CD14-positive monocyte (primary cell): ENCODE data around the gene MECR. TPM values are rescaled to one million over a fixed set of nuclear protein-coding genes. Genes with fewer than 3 reads are reported as not detected.

Source experiments
- DNase-seq, 3 donors: peaks; one replicate each; pipeline ENCODE4 v3.0.0-alpha.2; 2011 to 2022
- H2AFZ ChIP-seq: 2 replicates; pipeline ENCODE4 v1.6.0; 2012; ENCODE audit warnings: mild to moderate bottlenecking, low read depth, low read length, inconsistent platforms; ENCODE audit not compliant: insufficient read depth, poor library complexity, severe bottlenecking
- H3K27ac ChIP-seq, 2 donors: 1 replicate in 1 of 2; 2 replicates in 1 of 2; pipeline ENCODE4 v1.5.1; 2012 to 2013; ENCODE audit warnings: low read length in 2 of 2, control low read depth in 1 of 2, inconsistent platforms in 1 of 2, low read depth in 1 of 2, mild to moderate bottlenecking in 1 of 2
- H3K27me3 ChIP-seq, 2 donors: one replicate each; pipeline versions ENCODE4 v1.6.0 to v1.6.1; 2011 to 2013; ENCODE audit warnings: low read length in 2 of 2; ENCODE audit not compliant: control insufficient read depth in 2 of 2, insufficient read depth in 2 of 2
- H3K36me3 ChIP-seq, 2 donors: replicated peaks in 1 of 2; 1 replicate in 1 of 2; 2 replicates in 1 of 2; pipeline versions ENCODE4 v1.5.1 to v1.6.1; 2012 to 2013; ENCODE audit warnings: low read length in 2 of 2, control low read depth in 1 of 2, inconsistent platforms in 1 of 2, mild to moderate bottlenecking in 1 of 2; ENCODE audit not compliant: insufficient read depth in 2 of 2, control insufficient read depth in 1 of 2
- H3K4me1 ChIP-seq, 2 donors: 1 replicate in 1 of 2; 2 replicates in 1 of 2; pipeline versions ENCODE4 v1.5.1 to v1.6.1; 2012 to 2013; ENCODE audit warnings: low read length in 2 of 2, control low read depth in 1 of 2, inconsistent platforms in 1 of 2, mild to moderate bottlenecking in 1 of 2, moderate library complexity in 1 of 2; ENCODE audit not compliant: insufficient read depth in 2 of 2, control insufficient read depth in 1 of 2
- H3K4me2 ChIP-seq: replicated peaks from 2 replicates; pipeline ENCODE3; 2012; ENCODE audit warnings: low read length, moderate library complexity, mild to moderate bottlenecking; ENCODE audit not compliant: poor library complexity, severe bottlenecking; ENCODE audit errors: extremely low read depth
- H3K4me3 ChIP-seq, 3 experiments: fragments of 200-600 bp in 1 of 3; sonication (generic) in 1 of 3; replicated peaks in 1 of 3; 1 replicate in 2 of 3; 2 replicates in 1 of 3; pipeline ENCODE4 v1.5.1; 2011 to 2013; ENCODE audit warnings: low read length in 3 of 3, mild to moderate bottlenecking in 3 of 3, control low read depth in 2 of 3, low read depth in 2 of 3, inconsistent platforms in 1 of 3, moderate library complexity in 1 of 3
- H3K79me2 ChIP-seq: 2 replicates; pipeline ENCODE4 v1.6.0; 2012; ENCODE audit warnings: mild to moderate bottlenecking, control low read depth, inconsistent platforms, low read length, moderate library complexity; ENCODE audit not compliant: insufficient read depth
- H3K9ac ChIP-seq: 2 replicates; pipeline ENCODE4 v1.6.0; 2017; ENCODE audit warnings: low read length, mild to moderate bottlenecking; ENCODE audit not compliant: insufficient read depth, poor library complexity, severe bottlenecking
- H3K9me3 ChIP-seq, 2 donors: replicated peaks in 1 of 2; 1 replicate in 1 of 2; 2 replicates in 1 of 2; pipeline versions ENCODE4 v1.5.1 to v1.6.1; 2012 to 2013; ENCODE audit warnings: low read length in 2 of 2, control low read depth in 1 of 2; ENCODE audit not compliant: control insufficient read depth in 1 of 2, insufficient read depth in 1 of 2
- H4K20me1 ChIP-seq: 2 replicates; pipeline ENCODE4 v1.6.0; 2012; ENCODE audit warnings: mild to moderate bottlenecking, low read length, control low read depth, moderate library complexity; ENCODE audit not compliant: insufficient read depth
- H3K27ac Mint-ChIP-seq, 7 donors: one replicate each; pipeline ENCODE4 v1.8.0; 2020; ENCODE audit warnings: mild to moderate bottlenecking in 7 of 7, mixed read lengths in 7 of 7, moderate library complexity in 6 of 7, inconsistent platforms in 2 of 7
- H3K27me3 Mint-ChIP-seq, 3 donors: one replicate each; pipeline ENCODE4 v1.8.0; 2021 to 2022; ENCODE audit warnings: low read depth in 3 of 3, mild to moderate bottlenecking in 3 of 3, mixed read lengths in 3 of 3, moderate library complexity in 3 of 3, inconsistent platforms in 1 of 3
- H3K36me3 Mint-ChIP-seq, 2 donors: one replicate each; pipeline ENCODE4 v1.8.0; 2020; ENCODE audit warnings: mixed read lengths in 2 of 2, inconsistent platforms in 1 of 2, mild to moderate bottlenecking in 1 of 2
- H3K4me1 Mint-ChIP-seq: one replicate; pipeline ENCODE4 v1.8.0; 2020; ENCODE audit warnings: mild to moderate bottlenecking, mixed read lengths
- H3K4me3 Mint-ChIP-seq, 2 donors: one replicate each; pipeline ENCODE4 v1.8.0; 2020; ENCODE audit warnings: mild to moderate bottlenecking in 2 of 2, mixed read lengths in 2 of 2, moderate library complexity in 1 of 2
- H3K9me3 Mint-ChIP-seq, 7 donors: one replicate each; pipeline ENCODE4 v1.8.0; 2020 to 2022; ENCODE audit warnings: mixed read lengths in 7 of 7, mild to moderate bottlenecking in 6 of 7, moderate library complexity in 6 of 7, inconsistent platforms in 2 of 7
- WGBS: methylation state at CpG from one replicate; pipeline ENCODE4 v1.1.5; 2013; ENCODE audit warnings: missing lambda C conversion rate; ENCODE audit not compliant: insufficient coverage; 5-methylcytosine and 5-hydroxymethylcytosine counted together
- intact Hi-C, 2 donors: fragments of 100-400 bp; cut with micrococcal nuclease; formaldehyde crosslinking; loops; one replicate each; pipeline versions ENCODE4 v1.15.0 to v1.15.1; 2023
- polyA plus RNA-seq, 3 donors: library from polyadenylated mRNA; depleted of rRNA in 1 of 3; unstranded in 2 of 3; stranded (reverse) in 1 of 3; fragments of 300-500 nt in 2 of 3; fragments of >200 nt in 1 of 3; fragmentation: Illumina TruSeq in 2 of 3; gene quantifications; 1 replicate in 2 of 3; 2 replicates in 1 of 3; pipeline ENCODE4 v1.2.3, GENCODE V29; 2012 to 2021
- TF ChIP-seq, protein P1 (sequence below): fragments of 200-600 bp; IDR thresholded peaks from one replicate; pipeline ENCODE4 v1.8.0; 2022; ENCODE audit warnings: antibody characterized with exemption, mild to moderate bottlenecking

MECR gene
- polyA plus RNA-seq, 3 donors = 6.3 to 8.5 (median 7.5) TPM

DNA sequence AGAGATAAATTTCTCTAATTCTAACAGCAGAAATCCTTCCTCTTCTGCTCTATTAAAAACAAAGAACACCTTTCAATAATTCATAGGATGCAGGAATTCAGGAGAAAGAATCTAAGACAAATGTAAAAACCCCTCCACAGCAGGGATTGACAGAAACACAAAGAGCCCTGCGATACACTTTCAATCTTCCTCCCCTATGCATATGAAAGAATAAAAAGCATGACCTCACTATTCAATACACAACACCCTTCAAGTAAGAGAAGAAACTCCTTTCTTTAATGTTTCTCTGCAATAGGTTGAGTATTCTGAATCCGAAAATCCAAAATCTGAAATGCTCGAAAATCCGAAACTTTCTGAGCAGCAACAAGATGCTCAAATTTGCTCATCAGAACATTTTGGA, 66.1 kb downstream of the MECR start:
- no peaks in the 10 kb centered on the region for H3K27me3 ChIP-seq
- Mint-ChIP-seq H3K36me3 (peaks cover 52 to 72% of the 10 kb centered on the region in 2 donors), H3K4me1 (peaks cover 3% of the 10 kb centered on the region), H3K9me3 (no peaks in the 10 kb centered on the region), H3K27ac (peak overlapping the region in 1 of 7 donors; percentile 16), H3K4me3 (no peak overlapping the region), H3K27me3 (peaks cover 0 to 2% (median 0%) of the 10 kb centered on the region in 3 donors)
- no peak overlapping the region for H3K27ac ChIP-seq
- TF ChIP-seq, protein P1, sequence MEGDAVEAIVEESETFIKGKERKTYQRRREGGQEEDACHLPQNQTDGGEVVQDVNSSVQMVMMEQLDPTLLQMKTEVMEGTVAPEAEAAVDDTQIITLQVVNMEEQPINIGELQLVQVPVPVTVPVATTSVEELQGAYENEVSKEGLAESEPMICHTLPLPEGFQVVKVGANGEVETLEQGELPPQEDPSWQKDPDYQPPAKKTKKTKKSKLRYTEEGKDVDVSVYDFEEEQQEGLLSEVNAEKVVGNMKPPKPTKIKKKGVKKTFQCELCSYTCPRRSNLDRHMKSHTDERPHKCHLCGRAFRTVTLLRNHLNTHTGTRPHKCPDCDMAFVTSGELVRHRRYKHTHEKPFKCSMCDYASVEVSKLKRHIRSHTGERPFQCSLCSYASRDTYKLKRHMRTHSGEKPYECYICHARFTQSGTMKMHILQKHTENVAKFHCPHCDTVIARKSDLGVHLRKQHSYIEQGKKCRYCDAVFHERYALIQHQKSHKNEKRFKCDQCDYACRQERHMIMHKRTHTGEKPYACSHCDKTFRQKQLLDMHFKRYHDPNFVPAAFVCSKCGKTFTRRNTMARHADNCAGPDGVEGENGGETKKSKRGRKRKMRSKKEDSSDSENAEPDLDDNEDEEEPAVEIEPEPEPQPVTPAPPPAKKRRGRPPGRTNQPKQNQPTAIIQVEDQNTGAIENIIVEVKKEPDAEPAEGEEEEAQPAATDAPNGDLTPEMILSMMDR = no peak
- no peak overlapping the region for H3K4me2 ChIP-seq
- DNase-seq = no peak
- peaks cover 100% of the 10 kb centered on the region for H4K20me1 ChIP-seq
- no peak overlapping the region for H2AFZ ChIP-seq
- peaks cover 94% of the 10 kb centered on the region for H3K79me2 ChIP-seq
- H3K4me3 ChIP-seq = no peak overlapping the region
- H3K36me3 ChIP-seq = peaks cover 66 to 94% of the 10 kb centered on the region in 2 donors
- H3K9me3 ChIP-seq = no peaks in the 10 kb centered on the region
- WGBS = 96% methylated on average over 3 of the region's 4 CpGs
- no peak overlapping the region for H3K9ac ChIP-seq
- intact Hi-C loops = no loop called here
- no peaks in the 10 kb centered on the region for H3K4me1 ChIP-seq

DNA sequence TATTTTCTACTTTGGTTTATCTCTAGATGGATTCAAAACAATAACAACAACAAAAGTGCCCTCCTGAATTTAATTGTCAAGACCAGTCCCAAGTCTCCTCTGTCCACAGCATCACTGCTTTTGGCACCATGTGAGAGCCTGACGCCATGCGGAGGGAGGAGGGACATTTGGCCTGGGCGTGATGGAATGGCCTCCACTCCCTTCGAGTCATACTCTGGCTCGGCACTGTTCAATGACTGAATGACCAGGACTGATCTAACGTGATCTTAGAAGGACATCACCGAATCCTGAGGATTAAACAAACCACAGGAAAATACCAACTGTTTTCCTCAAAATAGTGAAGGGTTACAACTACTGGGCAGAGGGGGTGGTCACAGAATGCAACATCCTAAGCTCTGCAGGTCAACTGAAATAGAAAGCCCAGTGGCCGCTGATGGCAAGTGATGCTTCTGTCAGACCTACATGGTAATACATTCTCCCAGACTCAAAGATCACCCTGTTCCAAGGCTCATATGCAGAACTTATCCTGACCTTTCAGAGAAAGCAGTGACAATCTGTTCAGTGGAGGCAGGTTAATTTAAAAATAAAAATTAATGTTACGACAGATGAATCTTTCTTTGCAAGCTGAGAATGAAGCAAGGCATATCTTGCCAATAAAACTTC, 68.1 kb downstream of the MECR start:
- Mint-ChIP-seq H3K4me1 (peaks cover 2% of the 10 kb centered on the region), H3K36me3 (peaks cover 59 to 74% of the 10 kb centered on the region in 2 donors), H3K9me3 (no peaks in the 10 kb centered on the region), H3K27ac (no peak overlapping the region), H3K4me3 (no peak overlapping the region), H3K27me3 (peaks cover 0 to 2% (median 0%) of the 10 kb centered on the region in 3 donors)
- no peaks in the 10 kb centered on the region for H3K9me3 ChIP-seq
- no peak overlapping the region for H3K4me3 ChIP-seq
- intact Hi-C loops = no loop called here
- no peak overlapping the region for H3K9ac ChIP-seq
- TF ChIP-seq, protein P1 = no peak
- peak overlapping the region in 1 of 2 donors; percentile 47 for H3K27ac ChIP-seq
- H3K79me2 ChIP-seq = peaks cover 78% of the 10 kb centered on the region
- WGBS = 97% methylated on average over 7 of the region's 9 CpGs
- no peaks in the 10 kb centered on the region for H3K27me3 ChIP-seq
- H3K36me3 ChIP-seq = peaks cover 69 to 94% of the 10 kb centered on the region in 2 donors
- no peaks in the 10 kb centered on the region for H3K4me1 ChIP-seq
- H2AFZ ChIP-seq = no peak overlapping the region
- peaks cover 100% of the 10 kb centered on the region for H4K20me1 ChIP-seq
- no peak overlapping the region for H3K4me2 ChIP-seq
- no peak for DNase-seq
